Activated CD4-positive, alpha-beta T cell treated with anti-CD3 and anti-CD28 coated beads for 1 hour (primary cell): ENCODE data around the gene WDFY4.

Experiments
- DNase-seq: peaks from one replicate; pipeline ENCODE4 v3.0.0-alpha.2; 2020

WDFY4 gene

GRCh38 chr10:48655411-48656240 is 29.0 kb upstream of the WDFY4 start:
- no peak for DNase-seq

- peak; percentile 66 for DNase-seq
These were observed 28.3 kb upstream of the WDFY4 start for GRCh38 chr10:48656241-48656913.

DNA sequence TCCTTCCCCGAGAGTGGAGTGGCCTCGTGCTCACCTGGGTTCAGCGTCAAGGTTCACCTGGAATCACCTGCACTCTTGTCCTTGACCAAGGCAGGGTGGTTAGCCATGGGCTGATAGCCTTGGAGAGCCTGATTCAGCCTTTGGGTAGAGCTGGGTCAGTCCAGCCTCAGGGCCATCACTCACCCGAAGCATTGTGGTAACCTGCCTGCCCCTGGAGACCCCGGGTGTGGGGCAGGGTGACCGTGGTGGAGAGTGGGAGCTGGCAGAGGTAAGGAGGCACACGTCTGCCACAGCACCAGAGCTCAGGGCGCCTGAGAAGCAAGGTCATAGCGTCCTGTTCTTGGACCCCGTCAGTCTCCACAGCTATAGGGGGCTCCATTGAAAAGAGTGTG is 27.8 kb upstream of the WDFY4 start:
- DNase-seq: no peak

DNA sequence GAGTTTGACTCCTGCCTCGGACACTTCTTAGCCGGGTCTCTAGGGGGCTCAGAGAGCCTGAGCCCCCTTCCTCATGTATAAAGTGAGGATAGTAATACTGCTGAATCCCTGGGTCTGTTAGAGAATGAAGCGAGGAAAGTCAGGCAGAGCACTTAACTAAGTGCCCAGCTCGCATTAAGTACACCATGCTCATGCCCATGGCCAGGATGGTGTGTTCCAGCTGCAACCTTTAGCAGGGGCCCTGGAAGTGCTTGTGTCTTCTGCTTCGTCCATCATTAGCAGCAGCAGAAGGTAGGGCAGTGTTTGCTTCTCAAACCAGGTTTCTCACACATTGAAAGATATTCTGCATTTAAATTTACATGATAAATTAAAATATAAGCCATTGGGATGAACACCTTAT is 27.3 kb upstream of the WDFY4 start:
- DNase-seq: no peak

DNA sequence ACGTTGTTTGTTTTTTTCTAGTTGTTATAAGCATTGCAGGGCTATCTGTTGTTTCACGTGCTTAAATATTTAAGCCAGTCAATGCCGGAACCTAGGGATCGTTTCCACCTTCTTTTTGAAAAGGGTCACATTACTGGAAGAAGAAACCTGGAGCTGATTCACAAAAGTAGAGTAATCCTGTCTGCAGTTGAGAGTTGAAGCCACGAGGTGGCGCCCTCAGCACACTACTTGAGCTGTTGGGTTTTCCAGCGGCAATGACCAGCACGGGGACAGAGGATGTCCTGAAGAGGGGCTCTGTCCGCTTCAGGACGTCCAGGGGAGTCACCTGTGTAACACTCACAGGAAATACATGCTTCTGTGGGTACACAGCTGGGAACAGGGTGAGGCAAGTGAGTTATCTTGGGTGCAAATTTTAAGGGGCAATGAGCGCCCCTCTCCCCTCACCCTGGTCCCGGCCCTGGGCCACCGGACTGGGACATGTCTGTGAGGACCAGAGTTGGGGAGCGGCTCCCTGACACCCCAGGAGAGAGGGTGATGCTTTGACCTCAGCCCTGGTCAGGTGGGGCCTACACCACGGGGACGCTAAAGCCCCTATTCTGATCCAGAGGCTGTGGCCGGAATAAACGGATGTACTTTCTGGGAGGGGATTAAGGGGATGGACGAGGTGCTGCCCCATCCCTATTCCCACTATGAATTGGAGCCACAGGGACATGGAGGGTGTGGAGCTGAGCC is 26.3 kb upstream of the WDFY4 start:
- no peak for DNase-seq

- DNase-seq: no peak
These were observed 25.8 kb upstream of the WDFY4 start for GRCh38 chr10:48658975-48659269.

DNA sequence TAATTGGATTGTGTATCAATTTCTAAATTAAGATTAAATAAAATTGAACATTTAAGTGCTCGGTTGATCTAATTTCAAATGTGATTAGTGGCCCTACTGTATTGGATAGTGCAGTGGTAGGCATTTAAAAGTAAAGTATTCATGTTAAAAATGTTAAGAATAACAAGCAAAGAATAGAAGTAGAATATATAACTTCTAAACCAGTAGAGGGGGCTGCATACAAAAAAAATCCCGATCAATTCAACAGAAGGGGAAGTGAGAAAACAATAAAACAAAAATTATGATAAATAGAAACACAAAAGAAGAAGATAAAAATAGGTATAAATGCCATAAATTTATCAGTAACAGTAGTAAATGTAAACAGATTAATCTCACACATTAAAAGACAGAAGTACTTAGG is 24.9 kb upstream of the WDFY4 start:
- no peak for DNase-seq

- no peak for DNase-seq
These were observed 23.2 kb upstream of the WDFY4 start for GRCh38 chr10:48661441-48661840.

GRCh38 chr10:48667960-48668590 is 16.6 kb upstream of the WDFY4 start:
- DNase-seq: no peak

- DNase-seq: no peak
These were observed 13.4 kb upstream of the WDFY4 start for GRCh38 chr10:48670978-48671913.

DNA sequence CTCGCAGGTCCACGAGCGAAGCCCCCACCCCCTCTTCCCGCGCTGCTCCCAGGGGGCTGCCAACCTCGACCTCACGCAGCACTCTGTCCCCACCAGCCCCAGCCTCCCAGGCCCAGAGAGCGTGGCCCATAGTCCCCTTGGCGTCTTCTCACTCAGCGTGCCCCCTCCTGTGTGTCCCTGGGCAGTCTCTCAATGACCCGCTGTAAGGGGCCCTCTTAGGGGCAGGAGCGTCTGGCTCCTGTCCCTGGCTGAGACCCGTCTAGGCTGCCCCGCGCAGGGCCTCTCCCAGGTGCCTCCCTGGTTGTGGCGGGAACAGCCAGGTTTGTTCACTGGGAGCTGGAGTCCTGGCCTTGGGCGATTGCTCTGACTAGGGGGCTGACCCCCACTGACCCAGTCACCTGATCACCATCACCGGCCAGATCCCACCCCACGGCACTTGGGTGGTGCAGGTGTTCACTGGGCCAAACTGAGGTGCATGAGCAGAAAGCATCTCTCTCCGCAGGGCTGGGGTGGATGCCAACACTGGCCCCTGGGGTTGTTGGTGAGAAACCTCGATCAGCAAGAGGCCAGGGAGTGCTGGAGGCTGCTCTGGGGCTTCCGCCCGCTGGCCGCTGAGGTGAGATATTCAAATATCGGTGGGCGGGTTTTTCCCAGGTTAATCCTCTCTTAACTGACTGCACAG is 12.6 kb upstream of the WDFY4 start:
- DNase-seq: no peak

- no peak for DNase-seq
These were observed 11.9 kb upstream of the WDFY4 start for GRCh38 chr10:48672596-48673265.

GRCh38 chr10:48677625-48678024 is 7.0 kb upstream of the WDFY4 start:
- DNase-seq: no peak

DNA sequence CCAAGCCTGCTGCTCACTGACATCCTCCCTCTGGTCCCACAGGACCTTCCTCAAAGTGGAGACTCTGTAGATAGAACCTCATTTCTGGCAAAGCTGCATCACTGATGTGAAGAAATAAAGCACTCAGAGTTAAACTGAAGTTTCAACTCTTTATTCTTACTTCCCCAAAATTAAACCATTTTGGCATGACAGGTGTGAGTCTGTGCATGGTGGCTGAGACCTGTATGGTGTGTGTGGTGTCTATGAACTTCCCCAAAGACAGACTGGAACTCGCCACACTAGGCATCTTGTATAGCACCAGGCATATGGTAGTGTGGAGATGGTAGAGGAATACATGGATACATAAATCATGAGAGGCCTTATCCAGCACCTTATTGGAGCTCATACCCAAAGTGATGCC is 6.6 kb upstream of the WDFY4 start:
- DNase-seq: no peak

DNA sequence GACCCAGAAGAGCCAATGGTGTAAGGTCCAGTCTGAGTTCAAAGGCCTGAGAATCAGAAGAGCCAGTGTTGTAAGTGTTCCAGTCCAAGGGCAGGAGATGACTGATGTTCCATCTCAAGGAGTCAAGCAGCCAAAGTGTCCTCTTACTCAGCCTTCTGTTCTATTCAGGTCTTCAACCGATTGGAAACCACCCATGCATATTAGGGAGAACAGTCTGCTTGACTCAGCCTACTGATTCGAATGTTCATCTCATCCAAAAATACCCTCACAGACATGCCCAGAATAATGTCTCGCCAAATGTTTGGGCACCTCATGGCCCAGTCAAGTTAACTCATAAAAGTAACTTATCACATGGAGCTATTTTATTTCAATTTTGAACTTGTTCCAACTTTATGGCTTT is 2.9 kb upstream of the WDFY4 start:
- DNase-seq: no peak

GRCh38 chr10:48682265-48682664 is 2.4 kb upstream of the WDFY4 start:
- DNase-seq: no peak

DNA sequence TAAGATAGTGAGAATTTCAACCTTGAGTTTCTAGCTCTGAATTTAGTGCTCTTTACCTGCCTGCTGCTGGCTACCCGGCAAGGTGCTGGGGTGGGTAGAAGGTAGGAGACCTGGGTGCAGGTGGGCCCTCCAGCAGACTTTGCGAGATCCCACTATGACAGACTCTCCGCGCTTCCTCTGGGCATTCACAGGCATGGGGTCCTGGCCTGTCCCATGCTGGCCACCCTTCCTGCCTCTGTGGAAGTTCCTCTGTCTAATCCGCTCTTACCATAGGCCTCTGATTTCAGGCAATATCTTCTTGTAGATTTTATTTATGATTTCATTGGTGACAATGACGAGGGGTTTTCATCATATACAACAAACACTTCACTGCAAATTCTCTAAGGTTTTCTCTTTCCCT is 1.2 kb upstream of the WDFY4 start:
- DNase-seq: no peak

DNA sequence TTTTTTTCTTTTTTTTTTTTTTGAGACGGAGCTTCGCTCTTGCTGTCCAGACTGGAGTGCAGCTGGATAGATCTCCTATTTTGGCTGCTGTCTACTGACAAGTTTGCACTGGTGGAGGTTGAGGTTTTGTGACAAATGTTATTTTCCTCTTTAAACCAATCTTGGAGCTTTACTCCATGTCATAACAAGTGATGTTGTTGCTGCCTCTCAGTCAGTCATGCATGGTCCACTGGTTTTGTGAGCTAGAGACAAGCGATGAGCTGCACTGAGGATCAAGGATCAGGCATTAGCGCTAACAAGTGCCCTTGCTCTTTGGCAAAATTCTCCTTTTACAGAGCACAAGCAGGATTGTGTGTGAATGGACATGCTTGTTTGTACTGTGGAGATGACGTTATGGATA is 805 bp upstream of the WDFY4 start:
- no peak for DNase-seq

- DNase-seq: no peak
These were observed 246 bp upstream of the WDFY4 start for GRCh38 chr10:48684463-48684791.

GRCh38 chr10:48685731-48686130 is 1.1 kb downstream of the WDFY4 start:
- no peak for DNase-seq
